Measurements from ENCODE around the gene TAF1C. TPM values are rescaled to one million over a fixed set of nuclear protein-coding genes. Genes with fewer than 3 reads are reported as not detected.

TAF1C gene
- total RNA-seq, 2 experiments from 2014 or later = 69.6 to 70.8 TPM

DNA sequence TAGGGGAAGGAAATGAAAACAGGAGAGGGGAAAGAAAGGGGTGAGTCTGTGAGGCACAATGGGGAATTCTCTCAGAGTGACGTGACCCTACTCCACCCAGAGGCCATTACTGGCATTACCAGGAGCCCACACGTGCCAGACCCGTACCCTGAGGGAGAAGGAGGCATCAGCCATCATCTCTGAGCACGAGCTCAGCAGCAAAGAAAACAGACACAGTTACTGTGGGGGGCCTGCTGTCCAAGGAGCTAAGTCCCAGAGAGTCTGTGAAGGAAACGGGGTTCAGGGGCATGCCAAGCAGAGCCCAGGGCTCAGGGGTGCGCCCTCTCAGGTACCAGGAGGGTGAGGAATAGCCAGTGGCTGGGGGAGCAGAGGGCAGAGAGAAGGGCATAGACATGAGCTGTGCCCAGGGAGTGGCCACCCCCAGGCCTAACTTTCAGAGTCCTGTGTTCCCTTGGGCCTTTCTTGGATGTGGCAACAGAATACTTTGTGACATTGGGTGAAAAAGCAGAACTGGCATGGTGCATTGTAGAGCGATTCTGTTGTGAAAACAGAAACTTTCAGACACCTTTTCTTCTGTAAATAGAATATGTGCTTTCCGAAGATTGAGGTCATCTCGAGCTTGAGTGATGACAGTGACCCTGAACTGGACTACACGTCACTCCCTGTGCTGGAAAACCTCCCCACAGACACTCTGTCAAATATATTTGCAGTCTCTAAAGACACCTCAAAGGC lies 11.3 kb downstream of the TAF1C start:
- H3K9me3 Mint-ChIP-seq = no peaks in the 10 kb centered on the region
- peak; percentile 78 for ATAC-seq (ENCODE audit: low read depth)
- peaks cover 2% of the 10 kb centered on the region for H3K27me3 Mint-ChIP-seq
- H3K27ac Mint-ChIP-seq = no peak overlapping the region
- peaks cover 3% of the 10 kb centered on the region for H3K36me3 Mint-ChIP-seq
- no peaks in the 10 kb centered on the region for H3K4me1 Mint-ChIP-seq
- POLR2A ChIA-PET = no interaction called here
- H3K4me3 Mint-ChIP-seq = no peak overlapping the region
- DNase-seq = no peak

DNA sequence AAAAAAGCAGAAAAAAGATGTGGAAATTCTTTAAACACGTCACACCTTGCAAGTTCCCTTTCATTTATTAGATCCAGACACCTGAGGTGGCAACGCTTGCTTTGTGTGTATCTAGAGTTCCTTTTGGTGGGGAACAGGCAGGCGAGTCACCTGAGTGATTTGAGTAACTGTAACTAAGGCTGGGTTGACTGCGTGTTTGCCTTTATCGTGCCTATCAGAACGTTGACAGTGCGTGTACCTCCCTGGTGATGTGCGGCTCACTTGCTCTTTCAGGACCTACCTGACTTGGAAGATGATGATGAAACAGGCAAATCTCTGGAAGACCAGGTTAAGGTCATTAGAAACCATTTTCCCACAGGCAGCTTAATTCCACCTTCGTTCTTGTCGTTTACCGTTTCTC lies 12.5 kb downstream of the TAF1C start:
- H3K27me3 Mint-ChIP-seq = peaks cover 6% of the 10 kb centered on the region
- H3K36me3 Mint-ChIP-seq = peaks cover 3% of the 10 kb centered on the region
- H3K27ac Mint-ChIP-seq = no peak overlapping the region
- H3K4me3 Mint-ChIP-seq = no peak overlapping the region
- POLR2A ChIA-PET = no interaction called here
- no peak for DNase-seq
- no peaks in the 10 kb centered on the region for H3K9me3 Mint-ChIP-seq
- no peaks in the 10 kb centered on the region for H3K4me1 Mint-ChIP-seq
- ATAC-seq (ENCODE audit: low read depth) = no peak

DNA sequence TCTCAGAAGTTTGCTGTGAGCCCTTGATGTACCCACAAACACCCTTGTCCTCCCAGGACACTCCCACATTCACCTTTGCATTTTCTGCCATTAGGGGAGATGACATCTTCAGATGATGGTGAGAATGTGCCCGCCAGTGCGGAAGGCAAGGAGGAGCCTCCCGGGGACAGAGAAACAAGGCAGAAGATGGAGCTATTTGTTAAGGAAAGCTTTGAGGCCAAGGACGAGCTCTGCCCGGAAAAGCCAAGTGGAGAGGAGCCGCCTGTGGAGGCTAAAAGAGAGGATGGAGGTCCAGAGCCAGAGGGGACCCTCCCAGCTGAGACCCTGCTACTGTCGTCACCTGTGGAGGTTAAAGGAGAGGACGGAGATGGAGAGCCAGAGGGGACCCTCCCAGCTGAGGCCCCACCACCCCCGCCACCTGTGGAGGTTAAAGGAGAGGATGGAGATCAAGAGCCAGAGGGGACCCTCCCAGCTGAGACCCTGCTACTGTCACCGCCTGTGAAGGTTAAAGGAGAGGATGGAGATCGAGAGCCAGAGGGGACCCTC lies 17.0 kb downstream of the TAF1C start:
- Mint-ChIP-seq H3K36me3 (no peaks in the 10 kb centered on the region), H3K4me3 (no peak overlapping the region), H3K4me1 (no peaks in the 10 kb centered on the region), H3K27ac (no peak overlapping the region), H3K27me3 (peaks cover 20% of the 10 kb centered on the region), H3K9me3 (no peaks in the 10 kb centered on the region)
- no peak for ATAC-seq (ENCODE audit: low read depth)
- DNase-seq = no peak
- POLR2A ChIA-PET = no interaction called here

DNA sequence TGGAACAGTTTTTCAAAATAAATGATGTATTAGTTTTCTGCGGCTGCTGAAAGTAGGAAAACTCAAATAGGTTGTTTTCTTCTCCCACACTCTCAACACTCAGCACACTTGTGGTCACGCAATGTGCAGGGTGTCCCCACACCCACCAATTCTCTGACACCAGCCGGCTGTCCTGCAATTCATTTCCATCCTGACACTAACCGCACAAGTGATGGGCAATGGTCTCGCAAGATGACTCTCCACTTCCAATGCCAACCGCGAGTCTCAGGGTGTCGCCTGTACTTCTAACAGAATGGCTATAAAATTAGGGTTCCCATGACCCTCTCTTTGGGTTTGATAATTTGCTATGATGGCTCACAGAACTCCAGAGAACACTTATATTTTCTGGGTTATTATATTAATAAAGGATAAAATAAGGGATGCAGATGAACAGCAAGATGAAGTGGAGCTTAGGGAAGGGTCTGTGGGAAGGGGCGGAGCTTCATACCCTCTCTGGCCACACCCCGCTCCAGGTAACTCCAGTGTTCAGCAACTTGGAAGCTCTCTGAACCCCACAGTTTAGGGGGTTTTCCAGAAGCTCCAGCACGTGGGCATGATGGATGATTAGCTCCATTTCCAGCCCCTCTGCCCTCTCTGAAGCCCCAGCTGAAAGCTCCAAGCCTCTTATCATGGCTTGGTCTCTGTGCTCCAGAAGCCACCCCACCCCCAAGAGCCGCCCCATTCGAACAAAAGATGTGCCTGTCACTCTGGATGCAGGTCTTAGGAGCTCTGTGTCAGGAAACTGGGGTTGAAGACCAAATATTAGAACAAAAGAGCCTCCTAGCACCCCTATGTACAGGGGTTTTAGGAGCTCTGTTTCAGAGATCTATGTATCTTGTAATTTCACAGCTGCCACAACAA lies 19.8 kb downstream of the TAF1C start:
- POLR2A ChIA-PET = no interaction called here
- H3K4me1 Mint-ChIP-seq = no peaks in the 10 kb centered on the region
- H3K27me3 Mint-ChIP-seq = peaks cover 30% of the 10 kb centered on the region
- no peak for ATAC-seq (ENCODE audit: low read depth)
- no peak overlapping the region for H3K27ac Mint-ChIP-seq
- H3K9me3 Mint-ChIP-seq = no peaks in the 10 kb centered on the region
- H3K4me3 Mint-ChIP-seq = no peak overlapping the region
- H3K36me3 Mint-ChIP-seq = no peaks in the 10 kb centered on the region
- DNase-seq = no peak

DNA sequence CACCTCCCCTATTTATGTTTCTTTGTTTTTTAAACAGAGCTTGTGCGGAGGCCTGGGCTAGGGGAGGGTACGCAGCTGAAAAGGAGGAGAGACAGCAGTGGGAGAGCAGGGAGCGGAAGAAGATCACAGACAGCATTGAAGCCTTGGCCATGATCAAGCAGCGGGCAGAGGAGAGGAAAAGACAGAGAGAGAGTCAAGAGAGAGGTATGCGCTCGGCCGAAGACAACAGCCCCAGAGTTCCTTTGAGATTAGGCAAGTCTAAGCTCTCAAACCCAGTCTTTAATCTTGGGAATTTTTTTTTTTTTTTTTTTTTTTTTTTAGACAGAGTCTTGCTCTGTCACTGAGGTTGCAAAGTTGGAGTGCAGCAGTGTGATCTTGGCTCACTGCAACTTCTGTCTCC lies 21.1 kb downstream of the TAF1C start:
- Mint-ChIP-seq H3K4me1 (no peaks in the 10 kb centered on the region), H3K36me3 (no peaks in the 10 kb centered on the region), H3K27ac (no peak overlapping the region), H3K27me3 (peaks cover 37% of the 10 kb centered on the region), H3K4me3 (no peak overlapping the region), H3K9me3 (no peaks in the 10 kb centered on the region)
- DNase-seq (no peak), ATAC-seq (ENCODE audit: low read depth) (no peak)
- POLR2A ChIA-PET = no interaction called here

DNA sequence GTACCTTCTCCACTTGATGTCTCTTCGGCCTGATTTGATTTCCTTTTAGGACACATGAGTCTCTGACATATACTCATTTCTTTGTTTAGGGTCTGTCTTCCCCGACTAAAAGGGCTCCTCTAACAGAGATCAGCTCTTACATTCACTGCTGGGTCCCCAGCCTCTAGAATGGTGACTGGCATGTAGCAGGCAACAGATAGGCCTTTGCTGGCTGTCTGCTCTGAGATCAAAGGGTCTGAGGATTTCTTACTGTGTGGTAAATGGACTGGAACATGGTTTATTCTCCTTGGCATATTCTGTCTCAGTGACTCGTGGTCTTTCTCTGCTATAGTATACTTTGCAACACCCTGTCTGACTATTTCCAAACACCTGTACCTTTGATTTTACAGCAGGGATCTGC lies 25.1 kb downstream of the TAF1C start:
- H3K36me3 Mint-ChIP-seq = no peaks in the 10 kb centered on the region
- no peak overlapping the region for H3K4me3 Mint-ChIP-seq
- POLR2A ChIA-PET = interaction anchor here (0.6 kb wide), 1 partner anchor 1485 kb away, joined by 4 read pairs; no protein-coding TSS in a partner anchor
- ATAC-seq (ENCODE audit: low read depth) (no peak), DNase-seq (no peak)
- peaks cover 54% of the 10 kb centered on the region for H3K27me3 Mint-ChIP-seq
- peaks cover 1% of the 10 kb centered on the region for H3K4me1 Mint-ChIP-seq
- no peak overlapping the region for H3K27ac Mint-ChIP-seq
- H3K9me3 Mint-ChIP-seq = no peaks in the 10 kb centered on the region

DNA sequence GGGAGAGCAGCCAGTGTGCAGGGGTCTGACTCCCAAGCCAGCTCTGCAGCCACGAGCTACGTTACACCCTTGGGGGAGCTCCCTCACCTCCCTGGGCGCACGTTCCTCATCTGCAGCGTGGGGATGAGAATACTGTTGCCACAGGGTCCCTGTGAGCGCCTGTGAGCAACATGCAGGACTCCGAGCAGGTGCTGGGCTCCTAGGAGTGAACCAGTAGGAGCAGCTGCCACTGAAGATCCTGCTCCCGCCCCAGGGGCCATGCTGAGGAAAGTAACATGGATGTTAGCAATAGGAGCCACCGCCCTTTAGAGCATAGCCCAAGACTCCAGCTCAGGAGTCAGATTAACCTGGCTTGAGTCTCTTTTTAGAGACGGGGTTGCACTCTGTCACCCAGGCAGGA lies 25.8 kb downstream of the TAF1C start:
- Mint-ChIP-seq H3K4me3 (no peak overlapping the region), H3K27me3 (peaks cover 52% of the 10 kb centered on the region), H3K9me3 (no peaks in the 10 kb centered on the region), H3K4me1 (peaks cover 1% of the 10 kb centered on the region), H3K27ac (no peak overlapping the region), H3K36me3 (no peaks in the 10 kb centered on the region)
- DNase-seq (no peak), ATAC-seq (ENCODE audit: low read depth) (no peak)
- POLR2A ChIA-PET = interaction anchor here (0.6 kb wide), 1 partner anchor 1484 kb away, joined by 4 read pairs; no protein-coding TSS in a partner anchor

DNA sequence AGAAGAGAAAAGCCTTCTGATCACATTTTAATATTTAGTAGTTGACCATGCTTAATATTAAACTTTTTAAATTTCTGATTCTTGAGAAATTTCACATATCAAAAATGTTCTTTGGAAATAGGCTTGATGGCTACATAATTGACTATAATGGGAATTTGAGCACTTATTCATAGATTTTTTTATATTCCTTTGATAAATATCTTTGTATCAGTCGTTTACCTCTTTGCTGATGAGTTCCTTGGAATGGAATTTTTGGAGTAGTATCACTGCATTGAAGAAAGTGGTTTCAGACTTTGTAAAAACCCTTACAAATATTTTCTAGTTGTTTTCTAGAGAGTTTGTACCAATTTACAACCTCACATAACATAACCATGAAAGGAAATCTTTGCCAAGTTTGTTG lies 27.1 kb downstream of the TAF1C start:
- H3K4me1 Mint-ChIP-seq = peaks cover 1% of the 10 kb centered on the region
- no peaks in the 10 kb centered on the region for H3K9me3 Mint-ChIP-seq
- ATAC-seq (ENCODE audit: low read depth) (no peak), DNase-seq (no peak)
- peaks cover 55% of the 10 kb centered on the region for H3K27me3 Mint-ChIP-seq
- POLR2A ChIA-PET = no interaction called here
- H3K27ac Mint-ChIP-seq = no peak overlapping the region
- no peak overlapping the region for H3K4me3 Mint-ChIP-seq
- no peaks in the 10 kb centered on the region for H3K36me3 Mint-ChIP-seq

DNA sequence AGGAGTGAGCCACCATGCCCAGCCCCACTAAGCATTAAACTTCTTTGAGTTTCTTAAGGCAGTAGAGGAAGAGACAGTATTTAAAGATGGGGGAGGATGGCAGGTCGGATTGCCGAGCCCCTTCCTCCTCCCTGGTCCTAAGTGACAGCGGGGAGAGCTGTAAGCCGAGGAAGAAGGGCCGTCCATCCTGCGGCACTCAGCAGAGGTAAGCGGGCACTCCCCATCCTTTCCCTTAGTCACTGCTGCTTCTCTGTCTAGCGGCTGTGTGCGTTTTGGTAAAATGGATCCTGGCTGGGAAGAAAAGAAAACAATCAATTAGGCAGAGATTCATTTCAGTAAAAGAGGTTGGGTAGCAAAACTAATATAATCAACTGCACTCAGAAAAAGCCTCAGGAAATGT lies 27.9 kb downstream of the TAF1C start:
- ATAC-seq (ENCODE audit: low read depth) (no peak), DNase-seq (no peak)
- POLR2A ChIA-PET = no interaction called here
- peaks cover 52% of the 10 kb centered on the region for H3K27me3 Mint-ChIP-seq
- peaks cover 1% of the 10 kb centered on the region for H3K4me1 Mint-ChIP-seq
- no peak overlapping the region for H3K27ac Mint-ChIP-seq
- no peaks in the 10 kb centered on the region for H3K9me3 Mint-ChIP-seq
- no peaks in the 10 kb centered on the region for H3K36me3 Mint-ChIP-seq
- no peak overlapping the region for H3K4me3 Mint-ChIP-seq

DNA sequence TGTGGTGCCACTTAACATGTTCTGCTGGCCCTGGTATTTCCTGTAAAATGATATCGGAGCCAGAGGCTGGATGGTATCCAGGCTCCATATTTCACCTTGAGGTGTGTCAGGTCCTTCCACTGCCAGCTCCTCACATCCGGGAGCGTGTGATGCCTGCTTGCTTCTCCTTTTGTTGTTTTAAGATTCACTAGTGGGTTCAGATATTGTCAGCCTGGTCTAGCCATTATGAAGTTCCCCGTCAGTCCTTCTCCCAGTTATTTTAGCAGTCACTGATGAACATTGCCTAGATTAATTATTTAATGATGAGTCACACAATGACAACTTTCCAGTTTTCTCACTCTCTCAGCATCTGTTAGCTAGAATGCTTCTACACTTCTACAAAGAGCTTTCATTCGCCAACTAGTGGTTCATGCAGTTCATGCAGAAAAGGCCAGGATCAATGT lies 30.5 kb downstream of the TAF1C start:
- Mint-ChIP-seq H3K27ac (no peak overlapping the region), H3K4me3 (no peak overlapping the region), H3K4me1 (peaks cover 1% of the 10 kb centered on the region), H3K36me3 (no peaks in the 10 kb centered on the region), H3K9me3 (no peaks in the 10 kb centered on the region), H3K27me3 (peaks cover 37% of the 10 kb centered on the region)
- DNase-seq (no peak), ATAC-seq (ENCODE audit: low read depth) (no peak)
- POLR2A ChIA-PET = no interaction called here

DNA sequence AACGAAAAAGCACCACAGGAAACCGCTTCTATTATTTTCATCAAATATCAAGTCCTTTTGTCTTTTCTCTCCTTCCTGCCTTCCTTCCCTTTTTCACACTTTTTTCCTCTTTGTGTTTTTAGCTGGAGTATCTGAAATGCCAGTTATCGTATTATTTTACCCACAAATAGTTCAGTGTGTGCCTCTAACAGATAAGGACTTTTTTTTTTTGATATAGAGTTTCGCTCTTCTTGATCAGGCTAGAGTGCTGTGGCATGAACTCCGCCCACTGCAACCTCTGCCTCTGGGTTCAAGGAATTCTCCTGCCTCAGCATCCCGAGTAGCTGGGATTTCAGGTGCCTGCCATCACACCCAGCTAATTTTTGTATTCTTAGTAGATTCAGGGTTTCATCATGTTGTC lies 31.1 kb downstream of the TAF1C start:
- Mint-ChIP-seq H3K9me3 (no peaks in the 10 kb centered on the region), H3K27me3 (peaks cover 36% of the 10 kb centered on the region), H3K4me1 (peaks cover 1% of the 10 kb centered on the region), H3K36me3 (no peaks in the 10 kb centered on the region), H3K27ac (no peak overlapping the region), H3K4me3 (no peak overlapping the region)
- DNase-seq (no peak), ATAC-seq (ENCODE audit: low read depth) (no peak)
- POLR2A ChIA-PET = no interaction called here

DNA sequence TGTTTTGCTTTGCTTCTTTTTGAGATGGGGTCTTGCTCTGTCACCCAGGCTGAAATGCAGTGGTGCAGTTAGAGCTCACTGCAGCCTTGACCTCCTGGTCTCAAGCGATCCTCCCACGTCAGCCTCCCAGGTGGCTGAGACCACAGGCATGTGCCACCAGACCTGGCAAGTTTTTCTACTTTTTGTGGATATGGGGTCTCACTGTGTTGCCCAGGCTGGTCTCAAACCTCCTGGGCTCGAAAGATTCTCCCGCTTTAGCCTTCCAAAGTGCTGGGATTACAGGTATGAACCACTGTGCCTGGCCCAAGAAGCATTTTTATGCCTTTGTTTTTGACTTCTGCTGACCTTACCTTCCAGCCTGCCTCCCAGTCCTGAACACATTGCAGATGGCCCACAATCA lies 31.6 kb downstream of the TAF1C start:
- H3K4me3 Mint-ChIP-seq = no peak overlapping the region
- peaks cover 1% of the 10 kb centered on the region for H3K4me1 Mint-ChIP-seq
- no peak overlapping the region for H3K27ac Mint-ChIP-seq
- H3K36me3 Mint-ChIP-seq = no peaks in the 10 kb centered on the region
- H3K9me3 Mint-ChIP-seq = no peaks in the 10 kb centered on the region
- peaks cover 32% of the 10 kb centered on the region for H3K27me3 Mint-ChIP-seq
- DNase-seq (no peak), ATAC-seq (ENCODE audit: low read depth) (no peak)
- POLR2A ChIA-PET = no interaction called here

DNA sequence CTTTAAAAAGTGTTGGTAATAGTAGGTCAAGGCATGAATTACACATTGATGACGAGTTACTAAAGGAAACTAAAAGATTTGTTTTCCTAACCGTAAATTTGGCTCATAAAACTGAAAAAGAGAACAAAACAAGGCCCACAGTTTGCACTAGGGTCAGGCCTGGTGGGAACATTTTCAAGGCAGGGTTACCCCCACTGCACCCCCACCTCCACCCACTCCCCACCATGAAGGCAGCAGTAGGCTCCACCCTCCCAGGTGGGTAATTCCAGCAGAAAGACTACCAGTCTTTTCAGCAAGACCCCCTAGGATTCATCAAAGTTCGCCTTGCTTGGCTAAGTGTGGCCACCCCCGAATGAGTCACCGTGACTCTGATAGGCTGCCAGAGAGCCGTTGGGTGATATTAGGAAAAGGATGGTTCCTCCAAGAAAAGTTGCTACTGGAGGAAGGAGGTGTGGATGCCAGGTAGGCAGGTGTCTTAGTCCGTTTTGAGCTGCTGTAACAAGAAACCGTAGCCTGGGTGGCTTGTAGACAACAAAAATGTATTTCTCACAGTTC lies 33.1 kb downstream of the TAF1C start:
- no peak for ATAC-seq (ENCODE audit: low read depth)
- no peaks in the 10 kb centered on the region for H3K36me3 Mint-ChIP-seq
- POLR2A ChIA-PET = no interaction called here
- no peak for DNase-seq
- no peaks in the 10 kb centered on the region for H3K4me1 Mint-ChIP-seq
- no peak overlapping the region for H3K27ac Mint-ChIP-seq
- peaks cover 26% of the 10 kb centered on the region for H3K27me3 Mint-ChIP-seq
- H3K9me3 Mint-ChIP-seq = no peaks in the 10 kb centered on the region
- H3K4me3 Mint-ChIP-seq = no peak overlapping the region
